Psoas muscle (tissue), 8 donors: Measurements from ENCODE around the gene URB2. TPM values are rescaled to one million over a fixed set of nuclear protein-coding genes. Genes with fewer than 3 reads are reported as not detected.
A peak's percentile ranks its signal among the peaks of the same experiment; 100 is the strongest.
"Not testable (repeated sequence)": the region's sequence is repeated elsewhere in the genome, so short reads cannot be mapped to it uniquely, and the experiment has no call there.

ENCODE experiments used
- ATAC-seq, 4 donors: fragments of 200-7000 bp; cut with Tn5 transposase; one replicate each; pipeline ENCODE4 v1.9.1; 2020; ENCODE audit warnings: moderate library complexity in 3 of 4, mild to moderate bottlenecking in 2 of 4
- DNase-seq, 2 donors: peaks; one replicate each; pipeline ENCODE4 v3.0.0-alpha.2; 2020
- H3K27ac ChIP-seq: fragments of 200-600 bp; one replicate; pipeline ENCODE4 v1.8.0; 2022
- H3K27me3 ChIP-seq, 3 donors: fragments of 200-600 bp in 1 of 3; one replicate each; pipeline versions ENCODE4 v1.6.1 to v1.8.0; 2013 to 2022; ENCODE audit warnings: low read length in 2 of 3, mild to moderate bottlenecking in 2 of 3, moderate library complexity in 1 of 3; ENCODE audit not compliant: insufficient read depth in 3 of 3
- H3K36me3 ChIP-seq, 2 donors: fragments of 200-600 bp in 1 of 2; one replicate each; pipeline versions ENCODE4 v1.6.1 to v1.8.0; 2013 to 2022; ENCODE audit warnings: low read depth in 1 of 2, mild to moderate bottlenecking in 1 of 2, moderate library complexity in 1 of 2; ENCODE audit not compliant: insufficient read depth in 1 of 2
- H3K4me1 ChIP-seq: fragments of 200-600 bp; one replicate; pipeline ENCODE4 v1.8.0; 2022
- H3K4me3 ChIP-seq: fragments of 200-600 bp; one replicate; pipeline ENCODE4 v1.8.0; 2022; ENCODE audit warnings: mild to moderate bottlenecking
- H3K9me3 ChIP-seq: fragments of 200-600 bp; one replicate; pipeline ENCODE4 v1.8.0; 2022
- CTCF ChIP-seq: fragments of 200-600 bp; IDR thresholded peaks from one replicate; pipeline ENCODE4 v1.8.0; 2022; ENCODE audit warnings: antibody characterized with exemption
- WGBS, 3 donors: extraction: QIAGEN DNeasy Blood & Tissue Kit; methylation state at CpG; one replicate each; pipeline versions ENCODE4 v1.1.6 to v1.1.7; 2013; 5-methylcytosine and 5-hydroxymethylcytosine counted together
- intact Hi-C, 2 donors: fragments of 100-400 bp; cut with DNase I; formaldehyde crosslinking; loops; one replicate each; pipeline versions ENCODE4 v1.11.0 to v1.14.2; 2022
- polyA plus RNA-seq, 3 donors: library from polyadenylated mRNA; stranded (reverse); fragments of 200-250 nt; gene quantifications; one replicate each; pipeline ENCODE4 v1.2.3, GENCODE V29; 2013
- total RNA-seq, 4 donors: library from RNA; stranded (reverse); fragmentation: NEBNext Ultra II Directional in 2 of 4; extraction: Animal tissue kit (Norgen Biotek cat#: 25700) in 2 of 4; gene quantifications; one replicate each; pipeline versions ENCODE4 v1.2.1 to v1.2.4, GENCODE V29; 2021 to 2023
- donor health status: healthy with polysubstance abuse.
- donor health status: DM: no; HTN: no; CAD: no; lungs with moderate emphysema.
- donor health status: Bipolar disorder and iron deficiency.
- donor health status: healthy.
- donor health status: DM: yes; HTN: yes; CAD: no.
- donor health status: DM: no; HTN: no; CAD: no.
- donor health status: DM: no; HTN: no; CAD: no.
- donor health status: DM: yes; HTN: yes; CAD: no.

The URB2 gene
- total and polyA plus RNA-seq, 7 donors = 4.7 to 18.2 (median 10.2) TPM

DNA sequence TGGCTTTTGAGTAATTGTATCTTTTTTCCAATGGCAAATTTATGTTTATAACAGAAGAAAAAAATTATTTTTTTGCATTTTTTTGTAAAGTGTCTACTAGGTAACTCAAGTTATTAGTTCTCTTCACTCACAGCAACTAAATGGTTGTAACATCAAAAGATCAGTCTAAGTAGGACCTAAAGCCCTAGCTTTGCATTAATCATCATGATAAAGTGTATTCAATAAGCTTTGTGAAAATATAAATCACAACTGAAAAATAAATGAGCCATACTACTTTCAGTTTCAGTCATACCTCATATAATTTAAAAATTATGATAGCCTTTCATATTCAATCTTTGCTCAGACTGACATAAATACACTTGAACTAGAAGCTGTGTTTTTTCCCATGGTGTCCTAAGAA, 7.0 kb upstream of the URB2 start:
- Histone ChIP-seq H3K36me3 (peaks cover 4 to 5% of the 10 kb centered on the region in 2 donors), H3K4me3 (no peak overlapping the region), H3K9me3 (no peaks in the 10 kb centered on the region), H3K27ac (no peak overlapping the region), H3K27me3 (no peaks in the 10 kb centered on the region), H3K4me1 (peaks cover 47% of the 10 kb centered on the region)
- DNase-seq (no peak), ATAC-seq (no peak)
- no peak for TF ChIP-seq CTCF
- intact Hi-C loops = loop anchor here in 1 of 2 donors (5.0 kb wide), 1 partner anchor 332 kb away; no protein-coding TSS in a partner anchor

DNA sequence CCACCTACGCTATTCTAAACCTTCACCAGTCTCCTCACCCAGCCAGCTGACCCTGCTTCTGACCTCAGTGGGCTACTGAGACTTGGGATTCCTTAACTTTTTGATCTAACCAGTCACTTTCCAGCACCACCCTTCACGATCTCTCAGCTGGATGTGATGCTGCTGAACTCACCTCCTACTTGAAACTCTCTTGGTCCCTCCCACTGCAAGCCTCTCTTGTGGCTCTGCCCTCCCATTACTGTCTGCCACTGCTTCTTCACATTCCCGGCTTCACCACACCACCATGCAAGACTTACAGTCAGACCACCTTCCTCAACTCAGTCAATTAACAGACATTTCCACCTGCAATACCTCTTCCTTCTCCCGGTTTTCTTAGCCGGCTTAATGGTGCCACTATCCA, 6.4 kb upstream of the URB2 start:
- H3K27ac ChIP-seq = no peak overlapping the region
- TF ChIP-seq CTCF = no peak
- intact Hi-C loops = loop anchor here in 1 of 2 donors (5.0 to 10.0 kb wide), 2 partner anchors 185 to 332 kb away; partner anchors contain the start of gene ACTA1
- 91 to 93% (median 91%) methylated on average over 5 of the region's 5 CpGs for WGBS, 3 donors
- H3K4me1 ChIP-seq = peaks cover 53% of the 10 kb centered on the region
- DNase-seq = no peak
- peaks cover 0 to 4% of the 10 kb centered on the region in 2 donors for H3K36me3 ChIP-seq
- no peaks in the 10 kb centered on the region for H3K9me3 ChIP-seq
- ATAC-seq = no peak
- no peak overlapping the region for H3K4me3 ChIP-seq
- no peaks in the 10 kb centered on the region for H3K27me3 ChIP-seq

DNA sequence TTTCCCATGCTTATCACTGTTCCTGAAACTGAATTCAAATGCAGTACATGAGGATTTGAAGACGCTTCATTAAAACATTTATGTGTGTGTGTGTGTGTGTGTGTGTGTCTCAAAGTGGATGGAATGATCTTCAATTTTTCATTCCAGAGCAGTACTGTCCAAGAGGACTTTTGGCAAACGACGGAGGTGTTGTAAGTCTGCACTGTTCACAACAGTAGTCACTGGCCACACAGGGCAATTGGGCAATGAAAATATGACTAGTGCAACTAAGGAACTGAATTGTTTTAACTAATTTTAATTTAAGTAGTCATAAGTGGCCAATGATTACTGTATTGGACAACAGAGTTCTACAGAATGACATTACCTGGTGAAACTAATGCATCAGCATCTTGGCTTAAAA, 5.2 kb upstream of the URB2 start:
- H3K4me1 ChIP-seq = peaks cover 55% of the 10 kb centered on the region
- peak overlapping the region; percentile 17 for H3K27ac ChIP-seq
- H3K9me3 ChIP-seq = no peaks in the 10 kb centered on the region
- peaks cover 0 to 4% of the 10 kb centered on the region in 2 donors for H3K36me3 ChIP-seq
- no peak for TF ChIP-seq CTCF
- ATAC-seq (peak; percentile 46 to 66 (median 62)), DNase-seq (peak in 1 of 2 donors; percentile 41)
- intact Hi-C loops = loop anchor here in 1 of 2 donors (10.0 kb wide), 1 partner anchor 186 kb away; the partner anchor contains the start of gene ACTA1
- no peaks in the 10 kb centered on the region for H3K27me3 ChIP-seq
- H3K4me3 ChIP-seq = no peak overlapping the region
- 35 to 56% (median 45%) methylated on average over 3 of the region's 3 CpGs for WGBS, 3 donors

GRCh38 chr1:229621663-229622062, 4.4 kb upstream of the URB2 start:
- intact Hi-C loops = loop anchor here in 1 of 2 donors (10.0 kb wide), 1 partner anchor 187 kb away; the partner anchor contains the start of gene ACTA1

DNA sequence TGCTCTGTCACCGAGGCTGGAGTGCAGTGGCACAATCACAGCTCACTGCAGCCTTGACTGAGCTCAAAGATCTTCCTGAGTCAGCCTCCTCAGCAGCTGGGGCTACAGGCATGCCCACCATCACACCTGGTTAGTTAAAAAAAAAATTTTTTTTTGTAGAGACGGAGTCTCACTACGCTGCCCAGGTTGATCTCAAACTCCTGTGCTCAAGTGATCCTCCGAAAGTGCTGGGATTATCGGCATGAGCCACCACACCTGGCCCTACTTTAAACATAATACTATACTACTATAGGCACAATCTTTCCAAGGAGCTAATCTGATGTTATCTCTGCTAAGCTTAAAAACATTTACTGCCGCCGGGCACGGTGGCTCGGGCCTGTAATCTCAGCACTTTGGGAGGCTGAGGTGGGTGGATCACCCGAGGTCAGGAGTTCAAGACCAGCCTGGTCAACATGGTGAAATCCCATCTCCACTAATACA, 3.4 kb upstream of the URB2 start:
- H3K27me3 ChIP-seq, H3K9me3 ChIP-seq, H3K4me3 ChIP-seq, DNase-seq, H3K36me3 ChIP-seq, ATAC-seq, H3K27ac ChIP-seq: not testable (repeated sequence)
- H3K4me1 ChIP-seq = peaks cover 64% of the 10 kb centered on the region
- WGBS, 3 donors = 76 to 89% (median 84%) methylated on average over 10 of the region's 10 CpGs
- intact Hi-C loops = loop anchor here in 1 of 2 donors (10.0 kb wide), 1 partner anchor 188 kb away; the partner anchor contains the start of gene ACTA1

More at GRCh38 chr1:229621663-229622062, 4.4 kb upstream of the URB2 start:
- TF ChIP-seq CTCF = no peak
- WGBS, 3 donors = 89 to 97% (median 89%) methylated on average over 2 of the region's 2 CpGs
- Histone ChIP-seq H3K9me3 (no peaks in the 10 kb centered on the region), H3K27ac (no peak overlapping the region), H3K4me3 (no peak overlapping the region), H3K27me3 (no peaks in the 10 kb centered on the region), H3K36me3 (peaks cover 0 to 4% of the 10 kb centered on the region in 2 donors), H3K4me1 (peaks cover 55% of the 10 kb centered on the region)
- ATAC-seq (no peak), DNase-seq (no peak)
